ENCODE results near the gene SLCO4A1. TPM values are rescaled to one million over a fixed set of nuclear protein-coding genes. Genes with fewer than 3 reads are reported as not detected.
A peak's percentile ranks its signal among the peaks of the same experiment; 100 is the strongest.

The SLCO4A1 gene
- total RNA-seq, 1 donor from 2014 or later = 3.6 TPM

GRCh38 chr20:62629864-62630470, 12.3 kb upstream of the SLCO4A1 start:
- Mint-ChIP-seq H3K4me1 (ENCODE audit: low read depth) (peaks cover 2% of the 10 kb centered on the region), H3K27me3 (peaks cover 23% of the 10 kb centered on the region), H3K27ac (no peak overlapping the region), H3K4me3 (ENCODE audit: low read depth) (no peak overlapping the region), H3K9me3 (ENCODE audit: low read depth) (no peaks in the 10 kb centered on the region), H3K36me3 (ENCODE audit: insufficient read depth) (no peaks in the 10 kb centered on the region)
- DNase-seq (ENCODE audit: low spot score, unreplicated experiment) = no peak
- TF ChIP-seq CTCF (IDR thresholded peaks at IDR 0.05; ENCODE audit: unreplicated experiment) = no peak

GRCh38 chr20:62631336-62632308, 10.7 kb upstream of the SLCO4A1 start:
- H3K27ac Mint-ChIP-seq = peak overlapping the region; percentile 18
- no peaks in the 10 kb centered on the region for H3K9me3 Mint-ChIP-seq (ENCODE audit: low read depth)
- no peaks in the 10 kb centered on the region for H3K36me3 Mint-ChIP-seq (ENCODE audit: insufficient read depth)
- H3K4me1 Mint-ChIP-seq (ENCODE audit: low read depth) = peaks cover 2% of the 10 kb centered on the region
- DNase-seq (ENCODE audit: low spot score, unreplicated experiment) = no peak
- no peak overlapping the region for H3K4me3 Mint-ChIP-seq (ENCODE audit: low read depth)
- no peak for TF ChIP-seq CTCF (IDR thresholded peaks at IDR 0.05; ENCODE audit: unreplicated experiment)
- H3K27me3 Mint-ChIP-seq = peaks cover 32% of the 10 kb centered on the region

GRCh38 chr20:62632575-62633090, 9.7 kb upstream of the SLCO4A1 start:
- Mint-ChIP-seq H3K4me1 (ENCODE audit: low read depth) (peaks cover 2% of the 10 kb centered on the region), H3K4me3 (ENCODE audit: low read depth) (no peak overlapping the region), H3K27ac (no peak overlapping the region), H3K9me3 (ENCODE audit: low read depth) (no peaks in the 10 kb centered on the region), H3K27me3 (peaks cover 39% of the 10 kb centered on the region), H3K36me3 (ENCODE audit: insufficient read depth) (no peaks in the 10 kb centered on the region)
- no peak for DNase-seq (ENCODE audit: low spot score, unreplicated experiment)
- TF ChIP-seq CTCF (IDR thresholded peaks at IDR 0.05; ENCODE audit: unreplicated experiment) = no peak

GRCh38 chr20:62633598-62634329, 8.5 kb upstream of the SLCO4A1 start:
- TF ChIP-seq CTCF (IDR thresholded peaks at IDR 0.05; ENCODE audit: unreplicated experiment) = no peak
- H3K27ac Mint-ChIP-seq = no peak overlapping the region
- DNase-seq (ENCODE audit: low spot score, unreplicated experiment) = no peak
- H3K36me3 Mint-ChIP-seq (ENCODE audit: insufficient read depth) = no peaks in the 10 kb centered on the region
- peaks cover 4% of the 10 kb centered on the region for H3K4me1 Mint-ChIP-seq (ENCODE audit: low read depth)
- H3K9me3 Mint-ChIP-seq (ENCODE audit: low read depth) = no peaks in the 10 kb centered on the region
- peaks cover 49% of the 10 kb centered on the region for H3K27me3 Mint-ChIP-seq
- no peak overlapping the region for H3K4me3 Mint-ChIP-seq (ENCODE audit: low read depth)
